GM12865 (cell line): Measurements from ENCODE around the gene ZPBP2.

ENCODE experiments used
- DNase-seq: peaks from one replicate; pipeline ENCODE4 v3.0.0; 2010; ENCODE audit warnings: low read depth
- H3K4me3 ChIP-seq: 2 replicates; pipeline ENCODE4 v1.5.1; 2011; ENCODE audit warnings: mild to moderate bottlenecking, low read depth, low read length, control low read depth
- TF ChIP-seq, protein P1 (sequence below): IDR thresholded peaks from 2 replicates; pipeline ENCODE4 v1.5.1; 2011; ENCODE audit warnings: low read length, control low read depth, low read depth, inconsistent platforms; ENCODE audit not compliant: insufficient read depth; ENCODE audit errors: missing control alignments

The ZPBP2 gene

DNA sequence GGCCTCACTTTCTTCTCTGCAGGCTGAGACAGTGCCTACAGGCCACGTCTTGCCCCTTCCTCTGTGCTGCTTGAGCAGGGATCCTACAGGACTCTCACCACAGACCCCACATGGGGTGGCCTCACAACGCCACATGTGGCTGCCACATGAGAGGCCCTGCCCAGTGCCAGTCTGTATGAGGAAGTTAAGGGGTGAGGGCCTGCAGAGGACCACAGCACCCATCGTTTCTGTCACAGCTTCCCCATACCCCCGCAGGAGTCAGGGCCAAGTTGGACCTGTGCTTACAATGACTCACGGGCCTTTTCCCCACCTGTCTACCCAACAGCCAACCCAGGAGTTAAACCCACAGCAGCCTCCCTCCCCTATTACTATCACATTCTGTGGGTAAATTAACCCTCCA, 53.3 kb downstream of the ZPBP2 start:
- DNase-seq = peak; percentile 31
- TF ChIP-seq, protein P1, sequence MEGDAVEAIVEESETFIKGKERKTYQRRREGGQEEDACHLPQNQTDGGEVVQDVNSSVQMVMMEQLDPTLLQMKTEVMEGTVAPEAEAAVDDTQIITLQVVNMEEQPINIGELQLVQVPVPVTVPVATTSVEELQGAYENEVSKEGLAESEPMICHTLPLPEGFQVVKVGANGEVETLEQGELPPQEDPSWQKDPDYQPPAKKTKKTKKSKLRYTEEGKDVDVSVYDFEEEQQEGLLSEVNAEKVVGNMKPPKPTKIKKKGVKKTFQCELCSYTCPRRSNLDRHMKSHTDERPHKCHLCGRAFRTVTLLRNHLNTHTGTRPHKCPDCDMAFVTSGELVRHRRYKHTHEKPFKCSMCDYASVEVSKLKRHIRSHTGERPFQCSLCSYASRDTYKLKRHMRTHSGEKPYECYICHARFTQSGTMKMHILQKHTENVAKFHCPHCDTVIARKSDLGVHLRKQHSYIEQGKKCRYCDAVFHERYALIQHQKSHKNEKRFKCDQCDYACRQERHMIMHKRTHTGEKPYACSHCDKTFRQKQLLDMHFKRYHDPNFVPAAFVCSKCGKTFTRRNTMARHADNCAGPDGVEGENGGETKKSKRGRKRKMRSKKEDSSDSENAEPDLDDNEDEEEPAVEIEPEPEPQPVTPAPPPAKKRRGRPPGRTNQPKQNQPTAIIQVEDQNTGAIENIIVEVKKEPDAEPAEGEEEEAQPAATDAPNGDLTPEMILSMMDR = no peak

DNA sequence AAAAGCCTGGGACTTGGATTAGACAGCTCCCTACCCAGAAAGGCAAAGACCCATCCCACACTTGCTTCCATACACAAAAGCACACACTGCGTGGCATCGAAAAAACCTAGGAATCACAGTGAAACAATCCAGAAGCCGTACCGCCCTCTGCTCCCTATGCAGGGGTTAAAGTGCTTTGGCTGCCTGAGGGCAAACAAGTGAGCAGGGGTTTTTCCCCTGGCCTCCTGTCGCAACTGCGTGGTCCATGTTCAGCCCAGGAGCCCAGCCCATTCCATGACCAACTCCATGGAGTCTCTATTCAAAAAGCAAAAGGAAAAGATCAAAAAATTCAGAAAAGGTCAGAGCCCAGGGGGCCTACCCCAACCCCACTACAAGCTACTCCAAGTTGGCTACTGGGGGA, 54.0 kb downstream of the ZPBP2 start:
- H3K4me3 ChIP-seq = no peak overlapping the region
- no peak for DNase-seq
- TF ChIP-seq, protein P1 = no peak

More for the DNA sequence above, 53.3 kb downstream of the ZPBP2 start:
- H3K4me3 ChIP-seq = no peak overlapping the region

DNA sequence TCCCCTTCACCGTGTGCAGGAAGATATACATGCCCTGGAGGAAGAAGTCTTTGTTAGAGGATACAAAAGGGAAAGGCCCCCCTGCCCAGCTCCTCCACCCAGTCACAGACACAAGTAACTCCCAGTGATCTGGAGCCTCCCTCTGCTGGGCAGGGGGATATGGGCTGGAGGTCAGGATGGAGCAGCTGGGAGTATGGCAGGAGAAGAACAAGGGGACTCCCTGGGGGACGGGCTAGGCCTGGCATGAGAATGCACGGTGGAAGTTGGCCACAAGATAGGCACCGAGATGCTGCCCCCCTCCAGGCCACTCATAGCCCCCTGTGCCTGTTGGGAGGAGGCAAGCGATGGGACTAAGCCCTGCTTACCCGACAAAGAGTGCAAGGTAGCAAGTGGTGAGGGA, 55.2 kb downstream of the ZPBP2 start:
- no peak for DNase-seq
- TF ChIP-seq, protein P1 = no peak

DNA sequence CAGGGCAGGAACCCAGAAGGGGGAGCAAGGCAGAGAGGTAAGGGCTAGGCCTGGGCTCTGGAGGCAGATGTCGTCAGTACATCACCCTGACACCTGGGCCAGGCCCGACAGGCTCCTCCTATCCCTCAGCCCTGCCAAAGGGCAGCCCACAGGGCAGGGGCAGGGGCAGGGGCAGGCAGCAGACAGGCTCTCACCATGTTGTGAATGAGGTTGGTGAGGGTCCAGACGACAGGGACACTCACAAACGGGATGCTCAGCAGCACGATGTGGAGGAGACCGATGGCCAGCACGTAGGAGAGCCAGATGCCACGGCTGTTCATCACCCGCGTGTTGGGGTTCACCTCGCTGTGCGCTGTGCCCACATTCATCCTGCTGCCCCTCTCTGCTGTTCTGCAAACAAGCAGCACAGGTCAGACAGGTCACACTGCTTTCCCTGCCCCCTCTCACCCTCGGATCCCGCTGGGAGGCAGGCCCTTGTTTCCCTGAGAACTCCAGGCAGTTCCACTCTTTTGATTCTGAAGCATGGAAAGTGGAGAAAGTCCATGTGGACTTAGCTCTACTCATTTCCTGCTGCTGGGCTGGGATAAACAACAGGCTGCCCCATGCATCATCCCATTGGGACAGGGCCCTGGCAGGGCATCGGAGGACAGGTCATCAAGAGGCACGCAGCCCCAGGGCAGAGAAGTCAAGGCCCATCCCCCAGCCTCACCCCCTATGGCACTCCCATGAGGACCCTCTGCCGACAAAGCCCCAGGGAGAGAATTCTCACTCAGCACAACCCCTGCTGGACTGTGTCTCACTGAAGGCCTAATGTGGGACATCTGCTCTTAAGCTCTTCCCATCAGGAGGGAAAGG, 56.1 kb downstream of the ZPBP2 start:
- DNase-seq = no peak
- no peak overlapping the region for H3K4me3 ChIP-seq
- TF ChIP-seq, protein P1 = no peak

More for the DNA sequence above, 55.2 kb downstream of the ZPBP2 start:
- H3K4me3 ChIP-seq = no peak overlapping the region

DNA sequence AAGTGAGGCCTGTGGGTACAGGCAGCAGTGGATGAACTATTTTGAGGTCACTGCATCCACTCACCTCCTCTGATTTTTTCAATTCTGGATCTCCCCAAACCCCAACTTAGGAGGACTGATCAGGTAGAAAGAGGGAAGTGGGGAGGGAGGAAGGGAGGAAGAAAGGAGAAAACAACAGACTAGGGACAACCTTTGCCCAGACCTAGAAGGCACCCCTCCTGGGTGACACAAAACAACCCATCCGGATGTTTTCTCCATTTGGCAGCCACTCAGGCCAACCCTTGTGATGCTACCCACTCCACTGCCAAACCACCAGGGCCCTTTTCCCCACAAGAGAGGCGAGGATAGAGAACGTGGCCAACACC, 56.7 kb downstream of the ZPBP2 start:
- no peak overlapping the region for H3K4me3 ChIP-seq
- TF ChIP-seq, protein P1 = no peak
- DNase-seq = no peak

DNA sequence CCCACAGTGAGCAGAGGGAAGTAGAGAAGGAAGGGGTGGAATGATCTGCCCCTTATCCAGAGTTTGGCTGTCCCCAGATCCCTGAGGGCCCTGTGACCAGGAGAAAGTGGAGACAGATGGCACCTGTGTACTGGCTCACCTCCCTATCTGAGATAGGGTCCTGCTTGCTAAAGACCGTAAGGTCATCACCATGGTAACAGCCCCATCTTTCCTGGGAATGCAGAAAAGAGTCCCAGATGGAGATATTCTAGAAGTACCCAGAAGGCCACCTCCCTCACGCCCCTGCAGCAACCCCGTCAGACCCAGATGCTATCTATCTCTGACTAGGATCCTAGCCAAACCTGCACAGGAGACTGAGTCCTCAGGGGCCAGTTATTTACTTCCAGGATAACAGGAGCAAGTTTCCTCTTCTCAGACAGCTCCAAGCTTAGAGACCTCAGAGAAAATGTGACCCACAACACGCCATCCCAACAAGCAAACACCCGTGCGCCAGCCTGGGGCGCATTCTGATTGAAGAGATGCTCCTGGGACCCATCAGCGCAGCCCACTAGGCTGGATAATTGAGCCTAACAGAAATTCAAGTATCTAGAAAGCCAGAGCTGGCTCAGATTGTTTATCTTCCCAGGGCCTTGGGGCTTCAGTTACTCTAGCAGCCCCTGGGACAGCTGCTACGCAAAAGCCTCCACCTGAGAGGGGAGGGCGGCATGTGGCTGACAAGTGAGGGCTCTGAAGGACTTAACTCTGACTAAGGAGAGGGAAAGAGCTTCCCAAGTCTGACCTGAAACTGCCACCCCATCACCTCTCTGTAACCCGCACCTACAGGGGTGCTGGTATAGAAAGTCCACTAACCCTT, 57.5 kb downstream of the ZPBP2 start:
- peak overlapping the region; percentile 87 for H3K4me3 ChIP-seq
- no peak for DNase-seq
- TF ChIP-seq, protein P1 = no peak
